ENCODE measurements around the gene PRMT2.

The PRMT2 gene

GRCh38 chr21:46641656-46642055 is 6.2 kb downstream of the PRMT2 start:
- no peak for DNase-seq (ENCODE audit: low read depth in 1 of 2, low spot score in 1 of 2)

- DNase-seq (ENCODE audit: low read depth in 1 of 2, low spot score in 1 of 2), result no peak
Observed at GRCh38 chr21:46643379-46644177, 8.1 kb downstream of the PRMT2 start.

GRCh38 chr21:46645840-46646239 is 10.4 kb downstream of the PRMT2 start:
- DNase-seq (ENCODE audit: low read depth in 1 of 2, low spot score in 1 of 2), result no peak

GRCh38 chr21:46646541-46647154 is 11.2 kb downstream of the PRMT2 start:
- no peak for DNase-seq (ENCODE audit: low read depth in 1 of 2, low spot score in 1 of 2)

- no peak for DNase-seq (ENCODE audit: low read depth in 1 of 2, low spot score in 1 of 2)
Observed at GRCh38 chr21:46648539-46648938, 13.1 kb downstream of the PRMT2 start.

- no peak for DNase-seq (ENCODE audit: low read depth in 1 of 2, low spot score in 1 of 2)
Observed at GRCh38 chr21:46649356-46649755, 13.9 kb downstream of the PRMT2 start.

GRCh38 chr21:46650476-46651098 is 15.1 kb downstream of the PRMT2 start:
- DNase-seq (ENCODE audit: low read depth in 1 of 2, low spot score in 1 of 2), result no peak

GRCh38 chr21:46651121-46651520 is 15.6 kb downstream of the PRMT2 start:
- DNase-seq (ENCODE audit: low read depth in 1 of 2, low spot score in 1 of 2), result no peak

GRCh38 chr21:46655230-46655629 is 19.8 kb downstream of the PRMT2 start:
- DNase-seq (ENCODE audit: low read depth in 1 of 2, low spot score in 1 of 2), result no peak

GRCh38 chr21:46656820-46657219 is 21.3 kb downstream of the PRMT2 start:
- no peak for DNase-seq (ENCODE audit: low read depth in 1 of 2, low spot score in 1 of 2)

- no peak for DNase-seq (ENCODE audit: low read depth in 1 of 2, low spot score in 1 of 2)
Observed at GRCh38 chr21:46660505-46660904, 25.0 kb downstream of the PRMT2 start.

- no peak for DNase-seq (ENCODE audit: low read depth in 1 of 2, low spot score in 1 of 2)
Observed at GRCh38 chr21:46661211-46661625, 25.7 kb downstream of the PRMT2 start.

- DNase-seq (ENCODE audit: low read depth in 1 of 2, low spot score in 1 of 2), result no peak
Observed at GRCh38 chr21:46661642-46662366, 26.3 kb downstream of the PRMT2 start.

- no peak for DNase-seq (ENCODE audit: low read depth in 1 of 2, low spot score in 1 of 2)
Observed at GRCh38 chr21:46662367-46662654, 26.8 kb downstream of the PRMT2 start.

GRCh38 chr21:46662765-46663500 is 27.5 kb downstream of the PRMT2 start:
- no peak for DNase-seq (ENCODE audit: low read depth in 1 of 2, low spot score in 1 of 2)

- no peak for DNase-seq (ENCODE audit: low read depth in 1 of 2, low spot score in 1 of 2)
Observed at GRCh38 chr21:46663754-46664153, 28.3 kb downstream of the PRMT2 start.

GRCh38 chr21:46664316-46664995 is 29.0 kb downstream of the PRMT2 start:
- DNase-seq (ENCODE audit: low read depth in 1 of 2, low spot score in 1 of 2), result no peak

- DNase-seq (ENCODE audit: low read depth in 1 of 2, low spot score in 1 of 2), result no peak
Observed at GRCh38 chr21:46665566-46665965, 30.1 kb downstream of the PRMT2 start.

- no peak for DNase-seq (ENCODE audit: low read depth in 1 of 2, low spot score in 1 of 2)
Observed at GRCh38 chr21:46666941-46667740, 31.7 kb downstream of the PRMT2 start.

Data from stimulated activated CD4-positive, alpha-beta T cell treated with anti-CD3 and anti-CD28 coated beads, Interleukin-15, amount 100 ng/mL, for 1 hour (primary cell).